Mucosa of gallbladder (tissue), 1 donor: ENCODE measurements around the gene PTPRD. TPM values are rescaled to one million over a fixed set of nuclear protein-coding genes. Genes with fewer than 3 reads are reported as not detected.

Experiments used
- DNase-seq: peaks from one replicate; pipeline ENCODE4 v3.0.0-alpha.2; 2020; ENCODE audit warnings: low spot score
- total RNA-seq: library from RNA; stranded (reverse); gene quantifications from one replicate; pipeline ENCODE4 v1.2.1, GENCODE V29; 2021
- donor health status: DM: no; HTN: no; CAD: no.

PTPRD gene
- total RNA-seq, 1 donor from 2014 or later, result 35.9 TPM

DNA sequence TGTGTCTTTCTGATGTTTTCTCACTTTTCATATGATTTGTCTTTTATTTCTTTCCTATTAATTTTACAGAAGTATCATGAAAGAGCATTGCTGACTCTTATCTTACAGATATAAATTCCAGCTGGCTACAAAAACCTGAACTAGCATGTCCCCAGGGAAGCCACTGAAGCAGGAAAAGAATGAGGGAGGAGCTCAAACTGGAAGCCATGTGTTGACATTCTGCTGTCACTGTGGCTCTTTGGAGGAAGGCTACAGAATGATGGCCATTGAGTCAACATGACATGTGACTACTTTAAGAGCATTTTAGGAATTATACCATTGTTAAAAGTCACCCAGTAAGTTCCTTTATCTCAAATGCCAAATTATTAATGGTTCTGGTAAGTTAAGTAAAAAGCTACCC lies 2174.9 kb downstream of the PTPRD start:
- no peak for DNase-seq

DNA sequence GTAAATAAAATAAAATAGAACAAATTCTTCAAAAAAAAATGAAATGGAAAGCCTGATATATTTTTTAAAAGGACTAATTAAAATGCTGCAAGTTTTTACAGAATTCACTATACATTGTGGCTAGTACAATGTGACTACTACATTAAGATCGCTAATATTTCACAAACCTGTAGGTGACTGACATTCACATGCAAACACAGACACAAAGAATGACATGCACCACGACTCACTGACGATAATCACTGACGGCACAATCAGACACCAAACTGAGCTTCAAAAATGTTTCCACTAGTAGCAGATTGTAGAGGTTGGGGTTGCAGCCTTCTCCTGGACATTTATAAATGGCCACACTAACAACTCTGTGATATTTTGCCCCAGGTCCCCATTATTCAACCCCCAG lies 2175.5 kb downstream of the PTPRD start:
- no peak for DNase-seq

DNA sequence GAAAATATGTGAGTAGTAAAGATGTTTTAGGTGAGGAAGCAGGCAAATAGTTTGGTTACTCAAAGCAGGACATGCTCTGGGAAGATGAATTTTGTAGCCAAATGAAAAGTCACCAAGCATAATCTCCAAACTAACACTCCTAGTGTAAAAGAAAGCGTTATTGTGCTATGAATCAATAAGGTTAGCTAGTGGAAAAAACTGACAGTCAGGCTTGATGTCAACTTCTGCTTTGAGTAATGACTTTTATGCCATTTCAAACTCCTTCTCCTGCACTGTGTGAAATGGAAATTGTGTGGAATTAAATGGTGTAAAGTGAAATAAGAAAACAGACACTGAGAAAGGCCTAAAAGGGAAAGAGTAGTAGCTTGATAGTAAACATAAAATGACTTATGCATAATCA lies 2176.0 kb downstream of the PTPRD start:
- DNase-seq, result no peak

DNA sequence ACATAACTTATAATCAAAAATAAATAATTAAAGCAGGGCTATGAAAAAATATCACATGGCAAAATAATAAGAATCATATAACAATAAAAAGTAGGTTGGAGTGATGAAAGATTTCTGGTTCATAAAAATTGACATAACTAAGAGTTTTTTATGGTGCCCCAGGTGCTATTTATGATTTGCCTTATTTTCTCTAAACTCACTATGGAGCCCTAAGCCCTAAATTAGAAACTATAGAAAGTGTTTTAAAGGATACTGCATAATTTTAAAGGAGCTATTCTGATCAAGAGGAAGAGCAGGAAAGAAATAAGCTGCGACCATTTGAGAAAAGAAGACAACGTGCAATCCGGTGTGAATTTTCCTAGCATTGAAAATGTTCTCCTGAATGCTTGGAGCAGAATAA lies 2178.2 kb downstream of the PTPRD start:
- DNase-seq, result no peak

DNA sequence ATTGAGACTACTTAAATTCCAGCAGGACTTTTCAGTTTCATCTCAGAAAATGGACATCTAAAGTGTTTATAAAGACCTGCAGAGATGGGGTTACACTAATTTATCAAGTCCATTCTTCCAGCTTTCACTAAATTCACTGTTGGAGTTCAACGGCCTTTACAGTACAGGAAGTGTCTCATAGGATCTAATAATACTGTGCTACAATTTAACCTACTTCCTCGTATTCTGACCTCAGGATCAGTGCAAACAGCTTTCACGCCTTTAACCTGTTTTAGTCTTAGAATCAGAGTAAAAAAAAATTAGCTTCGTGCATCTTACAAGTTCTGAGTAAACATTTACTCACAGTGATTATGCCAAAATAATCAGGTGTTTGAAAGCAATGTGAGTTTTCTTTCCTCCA lies 2180.6 kb downstream of the PTPRD start:
- no peak for DNase-seq

DNA sequence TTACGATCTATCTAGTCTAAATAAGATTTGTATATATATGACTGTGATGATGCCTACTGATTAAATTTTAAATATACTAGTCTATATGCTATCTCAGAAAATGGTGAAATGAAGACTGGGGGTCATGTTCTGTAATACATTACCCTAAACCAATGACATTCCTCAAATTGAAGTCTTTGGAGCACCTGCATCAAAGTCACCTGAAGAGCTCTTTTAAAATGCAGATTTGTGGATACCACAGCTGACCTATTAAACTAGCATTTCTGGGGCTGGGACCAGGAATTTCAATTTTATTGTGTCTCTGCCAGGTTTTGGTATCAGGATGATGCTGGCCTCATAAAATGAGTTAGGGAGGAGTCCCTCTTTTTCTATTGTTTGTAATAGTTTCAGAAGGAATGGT lies 2181.3 kb downstream of the PTPRD start:
- no peak for DNase-seq

DNA sequence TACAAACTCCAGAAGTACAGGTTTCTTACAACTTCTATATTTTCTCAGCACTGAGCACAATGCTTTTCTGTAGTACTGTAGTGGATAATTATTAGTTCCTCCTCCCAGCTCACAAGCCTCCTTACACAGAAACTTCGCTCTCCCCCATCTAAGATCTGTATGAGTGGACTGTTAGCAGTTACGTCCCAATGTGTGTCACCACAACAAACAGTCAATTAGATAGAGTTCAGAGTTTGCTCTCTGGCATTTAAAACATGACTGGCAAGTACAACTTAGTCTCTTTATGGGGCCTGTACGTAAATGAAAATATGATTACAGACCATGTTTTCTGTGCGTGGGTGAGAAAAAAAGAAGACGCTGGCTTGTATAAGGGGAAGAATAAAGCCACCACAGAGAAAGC lies 2181.9 kb downstream of the PTPRD start:
- no peak for DNase-seq

DNA sequence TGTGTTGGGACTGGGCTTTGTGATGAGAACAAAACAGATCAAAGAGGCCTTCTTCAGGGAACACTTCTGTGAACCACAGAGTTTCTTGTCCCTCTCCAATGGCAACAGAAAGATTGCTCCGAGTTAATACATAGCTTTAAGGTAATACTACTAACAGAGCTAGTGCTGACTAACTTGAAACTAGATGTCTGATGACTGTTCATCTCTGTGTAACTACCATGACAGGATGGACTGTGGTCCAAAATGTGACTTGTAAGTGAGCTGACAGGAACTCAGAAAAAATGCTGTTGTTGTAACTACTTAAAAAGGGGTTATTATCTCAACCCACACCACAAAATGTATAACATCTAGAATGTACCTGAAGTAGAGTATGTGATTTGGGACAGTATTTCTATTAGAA lies 2183.0 kb downstream of the PTPRD start:
- no peak for DNase-seq

DNA sequence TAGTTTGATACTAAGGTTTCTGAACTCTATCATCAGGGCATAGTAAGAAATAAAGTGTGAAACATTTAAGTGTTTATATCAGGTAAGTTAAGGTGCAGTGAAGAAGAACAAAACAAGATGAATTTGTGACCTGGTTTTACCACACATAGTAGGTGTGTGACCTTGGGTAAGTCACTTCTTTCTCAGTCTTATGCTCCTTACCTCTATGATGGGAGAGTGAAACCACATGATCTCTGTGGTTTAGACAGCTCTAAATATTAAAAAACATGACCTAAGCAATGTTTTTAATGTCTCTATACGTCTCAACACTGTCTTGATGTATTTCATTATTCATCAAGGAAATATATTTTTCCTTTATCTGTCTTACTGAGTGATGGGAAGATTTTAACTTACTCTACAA lies 2183.6 kb downstream of the PTPRD start:
- no peak for DNase-seq

DNA sequence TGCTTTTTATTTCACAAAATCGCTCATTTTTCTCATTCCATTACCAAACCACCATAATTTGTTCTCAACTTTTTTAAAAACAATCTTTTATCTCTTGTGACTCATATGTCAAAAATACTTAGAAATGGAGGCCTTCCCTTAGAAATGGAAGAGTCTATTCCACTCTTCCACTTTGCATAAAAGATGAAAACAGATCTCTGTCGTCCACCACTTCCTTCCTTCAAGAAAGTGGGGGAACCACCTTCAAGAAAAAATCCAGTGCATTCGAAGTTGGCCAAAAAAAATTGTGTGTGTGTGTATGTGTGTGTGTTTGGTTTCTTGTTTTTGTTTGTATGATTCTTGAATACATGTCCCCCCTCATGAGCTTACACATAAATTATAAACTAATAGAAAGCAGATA lies 2184.4 kb downstream of the PTPRD start:
- DNase-seq, result no peak

DNA sequence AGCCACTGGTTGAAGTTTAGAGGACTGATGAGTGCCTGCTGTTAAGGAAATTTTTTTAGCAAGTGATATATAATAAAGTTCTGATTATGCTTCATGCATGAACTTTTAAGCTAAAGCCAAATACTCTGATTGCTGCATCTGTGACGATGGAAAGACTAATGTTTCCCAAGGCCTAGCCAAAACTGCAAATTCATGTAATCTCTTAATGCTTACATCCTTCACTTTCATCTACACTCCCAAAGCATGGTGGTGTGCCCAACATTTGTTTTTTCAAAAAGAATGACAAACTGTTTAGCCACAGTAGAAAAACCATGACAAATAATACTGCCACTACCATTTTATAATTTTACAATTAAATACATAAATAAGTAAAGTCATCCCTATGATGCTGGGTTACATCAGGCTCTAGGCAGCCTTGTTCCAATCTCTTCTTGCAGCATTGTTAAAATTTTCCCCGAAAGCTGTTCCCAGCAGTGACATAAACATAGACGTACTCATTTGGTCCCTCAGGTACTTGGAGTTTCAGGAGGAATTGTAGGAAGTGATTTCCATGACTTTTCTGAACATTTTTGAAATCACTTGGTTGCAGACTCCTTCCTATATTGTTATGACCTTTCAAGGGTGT lies 2187.9 kb downstream of the PTPRD start:
- no peak for DNase-seq

DNA sequence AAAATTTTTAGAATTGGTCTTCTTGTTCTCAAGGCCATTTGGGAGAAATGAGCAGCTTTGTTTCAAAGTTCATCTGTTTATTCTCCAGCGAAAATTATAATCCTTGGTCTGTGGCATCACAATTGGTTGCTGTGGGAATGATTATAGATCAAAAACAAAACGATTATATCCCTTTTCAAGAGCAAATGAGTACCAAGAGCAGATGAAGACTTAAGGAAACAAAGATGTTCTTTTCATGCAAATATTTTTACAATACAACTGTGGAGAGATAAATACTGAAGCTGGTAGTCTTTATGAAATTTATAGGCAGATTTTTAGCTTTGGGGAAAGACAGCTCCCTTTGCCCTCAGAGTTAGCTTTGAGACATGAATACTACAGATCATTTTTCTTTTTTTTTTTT lies 2192.4 kb downstream of the PTPRD start:
- no peak for DNase-seq

DNA sequence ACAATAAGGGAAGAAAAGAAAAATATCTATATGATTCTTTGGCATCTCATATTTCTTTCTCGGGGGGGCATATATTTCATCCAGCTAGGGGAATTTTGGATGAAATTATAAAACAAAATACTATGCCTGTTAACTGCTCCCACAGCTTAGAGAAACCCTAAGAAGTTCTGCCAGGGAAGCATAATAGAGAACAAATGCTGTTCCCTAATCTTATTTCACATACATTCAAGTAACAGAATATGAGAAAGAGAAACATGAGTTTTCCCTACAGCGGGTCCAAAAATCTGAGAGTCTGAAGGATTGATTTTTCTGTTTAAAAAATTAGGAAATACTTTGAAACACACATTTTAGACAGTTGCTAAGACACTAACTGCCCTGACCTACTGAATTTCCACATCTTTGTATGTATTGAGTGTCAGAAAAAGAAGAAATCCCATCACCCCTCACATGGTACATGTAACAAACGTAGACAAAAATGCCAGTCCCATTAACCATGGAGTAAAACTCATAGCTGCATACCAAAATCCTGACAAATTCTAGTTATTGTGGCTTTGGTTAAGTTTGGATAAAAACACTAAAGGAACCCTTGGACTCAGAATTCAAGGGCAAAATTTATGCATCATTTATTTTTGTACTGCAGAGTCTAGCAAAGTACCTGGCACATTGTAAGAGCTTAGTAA lies 2193.1 kb downstream of the PTPRD start:
- DNase-seq, result no peak

DNA sequence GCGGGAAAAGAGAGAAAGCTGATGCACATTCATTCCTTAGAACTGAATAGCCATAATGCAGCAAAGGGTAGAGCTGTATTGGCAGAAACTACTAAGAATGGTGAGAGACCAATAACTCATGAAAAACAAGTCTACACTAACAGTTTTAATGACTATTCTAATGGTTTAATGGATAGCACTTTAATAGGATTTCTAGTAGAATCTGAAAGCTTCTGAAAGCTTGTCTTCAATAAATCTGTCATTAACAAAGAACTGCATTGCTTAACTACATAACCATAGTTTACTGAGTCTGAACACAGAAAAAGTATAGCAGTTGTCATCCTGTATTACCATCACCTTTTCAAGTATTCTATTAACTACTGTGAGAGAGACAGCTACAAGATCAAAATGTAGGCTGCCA lies 2195.5 kb downstream of the PTPRD start:
- DNase-seq, result no peak

DNA sequence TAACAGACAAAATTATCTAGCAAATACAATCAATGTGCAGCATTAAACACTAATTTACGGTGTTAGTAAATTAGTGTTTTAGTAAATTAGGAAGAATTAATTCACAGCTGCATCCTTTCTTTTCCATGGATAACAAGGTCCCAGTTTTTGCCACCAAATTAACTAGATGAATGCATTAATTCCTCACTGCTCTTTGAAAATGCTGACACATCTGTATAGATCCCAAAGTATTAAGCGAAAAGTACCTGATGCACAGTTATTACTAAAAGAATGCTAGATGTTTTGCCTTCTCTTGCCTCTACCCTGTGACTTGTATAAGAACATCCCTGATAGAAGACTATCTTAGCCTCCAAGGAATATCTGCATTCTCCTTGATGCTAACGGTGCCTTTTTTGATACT lies 2200.5 kb downstream of the PTPRD start:
- no peak for DNase-seq

DNA sequence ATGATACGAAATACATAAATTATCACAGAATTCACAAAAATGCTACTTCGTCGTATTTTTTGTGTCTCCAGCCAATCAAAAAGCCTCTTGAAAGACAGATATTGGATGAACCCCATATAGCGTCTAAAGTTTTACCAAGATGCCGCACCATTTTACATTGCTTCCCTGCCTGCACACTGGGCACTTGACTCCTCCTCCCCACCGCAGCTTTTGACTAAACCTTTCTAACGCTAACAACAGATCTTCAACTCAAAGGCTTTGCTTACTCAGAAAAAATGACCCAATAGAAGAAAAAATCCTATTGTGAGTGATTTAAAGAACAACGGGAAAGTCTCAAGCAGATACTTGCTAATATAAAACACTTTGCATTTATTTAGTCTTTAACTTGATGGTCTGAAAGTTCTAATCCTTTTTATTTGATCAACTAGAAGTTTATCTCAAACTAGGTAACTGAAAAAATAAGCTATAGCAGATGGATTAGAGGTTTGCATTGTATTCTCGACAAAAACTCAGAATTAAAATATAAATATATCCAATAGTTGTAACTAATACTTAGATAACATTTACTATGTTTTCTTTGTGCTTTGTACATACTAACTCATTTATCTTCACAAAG lies 2204.1 kb downstream of the PTPRD start:
- DNase-seq, result no peak

DNA sequence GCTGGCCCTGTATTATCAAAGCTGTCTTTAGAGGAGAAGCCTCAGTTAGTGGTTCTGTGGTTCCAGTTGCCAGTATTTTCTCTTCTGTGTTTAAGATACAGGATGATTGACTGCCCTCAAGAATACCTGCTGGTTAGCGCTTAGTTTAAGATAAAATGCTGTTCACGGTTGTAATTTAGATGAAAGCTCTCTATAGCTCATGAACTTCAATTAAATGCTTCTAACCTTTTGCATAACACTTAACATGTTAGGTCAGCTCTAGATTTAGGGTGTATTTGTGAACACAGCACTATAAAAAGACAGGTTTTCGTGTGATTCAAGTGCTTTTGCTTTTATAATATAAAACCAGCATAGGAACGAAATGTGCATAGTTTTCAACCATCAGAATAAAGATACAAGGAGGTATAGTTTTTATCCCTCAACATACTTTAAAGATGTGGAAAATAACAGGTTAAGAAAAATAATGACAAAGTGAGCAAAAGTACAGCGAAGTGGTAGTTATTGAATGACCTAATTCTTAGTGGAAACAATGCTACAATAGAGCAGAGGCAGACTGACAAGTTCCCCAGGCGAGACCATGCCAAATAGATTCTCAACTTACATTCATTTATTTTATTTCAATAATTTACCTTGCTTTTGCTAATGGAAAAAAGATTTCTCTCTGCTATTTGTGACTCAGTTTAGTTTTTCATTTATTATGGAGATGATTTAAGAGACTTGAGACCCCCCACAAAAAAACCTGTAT lies 2210.7 kb downstream of the PTPRD start:
- DNase-seq, result no peak

DNA sequence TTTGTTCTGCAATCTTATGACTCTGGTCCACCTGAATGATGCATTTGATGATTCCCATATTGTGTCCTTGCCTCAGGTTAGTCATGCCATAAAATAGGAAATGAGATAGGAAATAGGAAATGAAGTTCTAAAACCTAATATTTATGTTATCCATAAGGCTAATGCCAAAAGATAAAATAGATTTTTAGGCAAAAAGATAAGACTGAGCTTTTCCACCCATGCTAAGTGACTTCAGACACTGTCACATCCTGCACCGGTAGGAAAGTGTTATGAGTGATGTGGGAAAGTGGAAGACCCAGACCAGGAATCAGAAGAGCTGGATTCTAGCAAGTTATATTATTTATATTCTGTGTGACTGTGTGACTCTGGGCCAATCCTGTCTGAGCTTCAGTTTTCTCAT lies 2212.4 kb downstream of the PTPRD start:
- DNase-seq, result no peak

DNA sequence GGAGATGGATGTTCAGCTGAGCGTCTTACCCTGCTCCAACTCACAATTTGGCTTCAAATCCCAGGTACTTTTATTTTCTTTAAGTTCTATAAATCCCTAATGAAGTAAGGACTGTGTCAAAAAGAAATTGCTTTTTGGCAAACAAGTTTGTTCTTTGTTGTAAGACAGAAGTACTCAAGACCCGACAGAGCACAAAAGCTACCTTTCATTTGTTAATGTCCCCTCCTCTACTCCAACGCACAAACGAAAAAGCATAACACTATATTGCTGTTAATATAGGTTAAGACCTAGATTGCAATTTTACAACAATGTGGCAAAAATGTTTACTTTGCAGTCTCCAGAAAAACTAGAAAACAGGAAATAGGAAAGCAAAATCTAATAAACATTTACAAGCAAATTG lies 2217.8 kb downstream of the PTPRD start:
- no peak for DNase-seq

DNA sequence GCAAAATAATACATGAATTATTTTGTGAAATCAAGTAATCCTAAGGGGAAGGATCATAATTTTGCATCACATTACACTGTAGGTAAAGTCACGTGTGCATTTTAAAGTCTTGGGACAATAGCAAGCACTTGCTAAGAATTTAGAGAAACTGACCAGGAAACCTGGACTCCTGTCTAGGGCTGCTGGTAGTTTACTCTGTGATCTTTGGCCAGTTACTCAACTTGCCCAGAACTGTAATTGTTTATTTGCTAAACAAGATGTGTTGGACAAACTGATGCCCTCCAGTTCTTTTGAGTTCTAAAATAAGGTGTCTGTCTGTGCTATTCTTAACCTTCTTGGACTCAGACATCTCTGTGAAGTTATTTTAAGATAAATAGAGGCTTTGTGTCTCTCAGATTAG lies 2218.5 kb downstream of the PTPRD start:
- DNase-seq, result no peak

DNA sequence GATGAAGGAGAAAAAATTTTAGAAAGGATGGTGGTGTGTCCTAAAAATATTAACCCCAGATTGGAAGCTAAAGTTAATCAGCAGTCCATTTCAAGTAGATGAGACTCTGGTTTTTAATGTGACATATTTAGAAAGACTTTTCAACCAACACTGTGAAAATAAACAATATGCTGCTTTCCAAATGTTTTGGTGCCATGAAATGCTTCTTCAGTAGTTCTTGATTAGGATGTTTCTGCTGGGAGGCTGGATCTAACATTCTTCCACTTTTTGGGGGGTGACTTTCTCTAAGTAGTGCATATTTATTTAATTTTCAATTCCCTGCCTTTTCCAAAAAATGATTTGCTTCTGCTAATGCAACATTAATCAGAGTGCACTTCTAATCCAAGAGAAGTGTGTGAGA lies 2219.9 kb downstream of the PTPRD start:
- DNase-seq, result no peak

DNA sequence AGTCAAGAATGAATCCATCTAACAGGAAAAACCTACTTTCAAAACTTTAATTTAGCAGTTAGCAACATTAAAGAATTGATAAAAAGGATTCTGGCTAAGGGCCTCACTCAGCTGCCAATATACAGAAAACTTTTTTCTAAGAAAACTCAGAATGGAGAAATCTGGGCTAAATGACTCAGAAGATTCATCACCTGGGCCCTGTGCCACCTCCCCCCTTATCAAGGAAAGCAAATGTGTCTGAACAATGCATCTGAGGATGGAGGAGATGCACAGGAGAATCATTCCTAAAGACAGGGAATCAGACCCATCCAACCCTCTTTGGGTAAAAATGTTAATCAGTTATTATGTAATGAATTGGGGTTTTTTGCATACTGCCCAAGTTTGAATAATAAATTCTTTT lies 2221.2 kb downstream of the PTPRD start:
- DNase-seq, result no peak

DNA sequence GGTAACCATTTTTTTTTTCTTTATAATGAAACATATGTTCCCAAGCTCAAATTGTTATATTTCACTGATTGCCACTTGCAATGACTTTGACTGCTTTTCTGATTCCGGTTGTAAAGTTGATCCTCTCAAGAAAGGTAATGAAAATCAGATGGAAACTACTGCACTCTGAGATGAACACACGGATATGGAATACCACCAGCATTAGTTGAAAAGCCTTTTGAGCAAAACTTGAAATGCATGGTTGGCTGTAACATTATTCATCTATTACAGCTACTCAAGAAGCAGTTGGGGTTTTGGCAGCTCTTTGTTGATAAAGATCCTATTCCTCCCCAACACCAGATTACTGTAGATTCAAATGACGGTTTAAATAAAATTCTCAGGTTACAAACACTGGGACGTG lies 2221.7 kb downstream of the PTPRD start:
- no peak for DNase-seq
